GM19193 (cell line): ENCODE measurements around the gene AKNA.

Source experiments
- POLR2A ChIP-seq: IDR thresholded peaks from 4 replicates; pipeline ENCODE4 v1.6.1; 2011; ENCODE audit not compliant: insufficient read depth, insufficient read length; ENCODE audit errors: extremely low read depth

The AKNA gene

DNA sequence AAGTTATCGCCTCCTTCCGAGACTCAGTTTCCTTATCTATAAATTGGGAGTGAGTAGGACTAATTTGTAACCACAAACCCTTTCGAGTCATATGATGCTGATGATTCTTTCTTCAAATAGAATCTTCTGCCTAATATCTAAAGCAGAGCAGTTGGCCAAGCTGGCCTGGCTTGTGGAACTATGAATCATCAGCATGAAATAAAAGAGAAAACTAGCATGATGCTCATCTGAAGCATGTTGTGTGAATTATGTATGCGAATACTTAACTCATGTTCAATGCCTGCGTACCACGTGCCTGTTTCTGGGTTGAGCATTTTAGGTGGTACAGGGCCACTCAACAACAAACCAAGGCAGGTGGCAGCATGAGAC, 79.9 kb downstream of the AKNA start:
- no peak for TF ChIP-seq POLR2A

DNA sequence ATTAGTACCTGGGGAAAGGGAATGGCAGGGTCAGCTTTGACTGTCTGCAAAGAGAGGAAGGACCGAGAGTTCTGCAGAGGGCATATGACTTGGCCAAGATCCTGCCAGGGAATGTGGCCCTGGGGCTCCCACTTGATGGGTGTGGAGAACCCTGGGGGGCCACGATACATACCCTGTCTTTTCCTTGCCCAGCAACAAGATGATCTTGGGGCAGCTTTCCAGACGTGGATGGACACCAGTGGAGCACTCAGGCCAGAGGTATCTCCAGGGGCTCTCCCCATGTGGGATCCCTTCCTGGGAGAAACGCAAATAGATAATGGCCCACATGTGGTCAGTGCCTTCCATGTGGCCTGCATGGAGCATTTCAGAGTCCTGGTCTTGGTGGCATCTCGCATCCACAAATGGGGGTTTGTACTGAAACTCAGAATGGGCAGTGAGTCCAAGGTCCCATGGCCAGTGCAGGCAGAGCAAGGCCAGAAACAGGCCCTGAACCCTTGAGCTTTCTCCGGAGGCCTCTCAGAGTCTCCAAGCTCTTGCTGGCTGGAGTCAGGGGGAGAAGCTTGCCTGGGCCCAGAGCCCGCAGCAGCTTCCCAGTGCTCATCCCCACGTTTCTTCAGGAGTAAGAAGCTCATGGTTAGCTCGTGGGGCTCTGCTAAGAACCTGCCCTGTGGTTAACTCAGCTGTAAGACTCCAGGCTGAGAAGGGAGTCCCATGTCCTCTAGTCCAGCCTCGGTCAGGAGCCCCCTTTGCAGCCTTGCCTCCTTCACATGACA, 83.2 kb downstream of the AKNA start:
- no peak for TF ChIP-seq POLR2A

DNA sequence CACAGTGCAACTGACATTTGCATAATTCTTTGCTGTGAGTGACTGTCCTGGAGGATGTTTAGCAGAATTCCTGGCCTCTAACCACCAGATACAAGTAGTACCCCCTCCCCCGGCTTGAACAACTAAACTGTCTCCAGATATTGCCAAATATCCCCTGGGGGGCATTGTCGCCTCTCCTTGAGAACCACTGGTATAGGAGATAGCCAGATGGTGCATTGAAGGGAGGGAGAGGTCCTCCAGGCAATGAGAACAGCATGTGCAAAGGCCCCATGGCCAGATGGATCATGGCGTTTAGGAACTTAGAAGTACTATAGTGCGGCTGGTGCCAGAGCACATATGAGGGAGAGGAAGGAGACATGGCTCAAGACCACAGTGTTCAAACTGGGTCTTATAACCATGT, 83.8 kb downstream of the AKNA start:
- no peak for TF ChIP-seq POLR2A

DNA sequence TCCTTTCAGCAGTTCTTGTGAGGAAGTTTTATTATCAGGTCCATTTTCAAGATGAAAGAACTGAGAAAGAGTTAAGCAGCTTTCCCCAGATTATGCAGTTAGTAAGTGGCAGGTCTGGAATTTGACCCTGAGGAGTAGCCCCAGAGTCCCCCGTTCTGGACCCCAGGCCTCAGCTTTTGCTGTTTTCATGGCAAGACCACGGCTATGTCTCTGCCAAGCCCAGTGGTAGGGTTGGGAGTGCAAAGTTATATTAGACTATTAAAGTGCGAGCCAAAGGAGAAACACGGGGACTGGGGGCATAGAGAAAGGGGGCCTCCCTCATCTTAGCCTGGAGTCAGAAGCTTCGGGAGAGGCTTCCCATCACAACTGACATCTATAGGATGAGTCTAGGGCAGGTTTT, 84.2 kb downstream of the AKNA start:
- TF ChIP-seq POLR2A, result no peak

DNA sequence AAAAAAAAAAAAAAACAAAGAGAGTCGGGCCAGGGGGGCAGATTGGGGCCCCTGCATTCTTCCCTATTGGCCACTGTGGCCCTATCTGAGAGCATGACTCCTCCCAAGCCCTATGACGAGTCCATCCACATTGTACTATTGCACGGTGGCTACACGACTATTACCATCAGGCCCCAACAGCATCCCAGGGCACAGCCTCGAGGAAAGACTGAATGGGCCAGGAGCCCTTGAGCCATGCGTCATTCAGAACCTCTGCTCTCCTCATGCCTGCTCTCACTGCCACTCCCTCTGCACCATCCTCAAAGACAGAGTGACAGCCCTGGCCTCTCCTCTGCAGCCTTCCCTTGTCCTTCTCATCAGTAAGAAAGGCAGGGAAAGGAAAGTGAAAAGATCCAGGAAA, 85.1 kb downstream of the AKNA start:
- TF ChIP-seq POLR2A, result no peak

DNA sequence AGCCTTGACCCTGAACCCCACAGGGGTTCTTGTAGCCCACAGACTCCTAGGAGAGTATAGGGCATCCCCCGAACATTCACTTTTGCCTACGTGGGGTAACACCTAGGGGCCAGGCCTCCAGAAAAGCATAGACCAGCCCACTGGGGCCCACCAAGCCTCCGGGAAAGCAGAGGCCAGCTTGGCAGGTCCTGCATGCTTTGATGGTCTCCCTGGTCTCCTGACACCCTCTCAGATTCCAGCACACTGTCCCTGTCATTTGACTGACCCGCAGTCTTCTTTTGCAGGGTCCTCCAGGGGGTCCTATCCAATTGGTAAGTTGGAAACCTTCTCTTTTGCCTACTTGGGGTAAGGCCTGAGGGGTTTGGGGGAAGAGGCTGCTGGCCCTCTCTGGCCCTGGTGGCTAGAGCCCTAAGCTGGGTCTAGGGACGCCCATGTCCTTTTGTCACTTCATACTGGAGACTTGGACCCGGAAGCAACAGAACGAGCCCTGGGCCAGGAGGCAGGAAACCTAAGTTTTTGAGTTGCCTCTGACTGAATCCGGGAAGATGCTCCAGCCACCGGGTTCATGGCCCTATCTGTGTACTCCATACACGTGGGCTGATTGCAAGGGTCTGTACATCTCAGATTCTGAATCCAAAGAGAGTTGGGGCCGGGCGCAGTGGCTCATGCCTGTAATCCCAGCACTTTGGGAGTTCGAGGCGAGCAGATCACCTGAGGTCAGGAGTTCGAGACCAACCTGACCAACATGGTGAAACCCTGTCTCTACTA, 85.8 kb downstream of the AKNA start:
- TF ChIP-seq POLR2A, result no peak

DNA sequence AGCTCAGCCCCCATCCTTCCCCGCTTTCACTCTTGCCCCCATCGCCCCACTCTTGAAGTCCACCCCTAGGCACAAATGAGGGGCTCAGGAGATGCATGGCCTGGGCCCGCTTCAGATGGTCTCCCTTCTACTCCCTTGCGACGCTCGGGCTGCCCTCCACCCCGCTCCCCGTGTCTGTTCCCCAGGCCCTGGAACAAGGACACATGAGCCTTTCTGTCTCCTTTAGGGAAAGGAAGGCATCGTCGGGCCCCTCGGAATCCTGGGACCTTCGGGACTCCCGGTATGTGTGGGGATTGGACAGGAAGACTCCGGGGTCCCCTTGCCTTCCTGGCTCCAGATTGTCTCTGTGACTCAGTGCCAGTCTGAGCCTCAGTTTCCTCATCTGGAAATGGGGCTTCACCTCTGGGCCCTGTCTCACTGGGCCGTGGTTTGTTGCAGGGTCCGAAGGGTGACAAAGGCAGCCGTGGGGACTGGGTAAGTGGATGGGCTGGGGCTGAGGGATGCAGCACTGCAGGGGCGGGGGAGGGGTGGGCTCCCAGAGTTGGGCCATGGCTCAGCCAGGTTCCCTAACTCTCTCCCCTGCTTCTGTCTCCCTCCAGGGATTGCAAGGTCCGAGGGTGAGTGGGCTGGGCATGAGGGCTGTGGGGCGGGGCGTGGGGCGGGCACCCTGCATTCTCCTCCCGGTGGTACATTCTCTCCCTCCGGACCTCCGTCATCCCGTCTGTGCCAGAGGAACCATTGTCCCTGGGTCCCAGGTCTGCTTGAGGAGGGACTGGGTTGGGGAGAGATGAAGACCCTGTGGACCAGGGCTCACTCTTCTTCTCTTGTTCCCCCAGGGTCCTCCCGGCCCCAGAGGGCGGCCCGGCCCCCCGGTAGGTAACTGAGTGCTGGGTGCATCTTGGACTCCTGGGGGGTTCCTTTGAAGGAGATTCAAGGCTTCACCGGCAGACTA, 86.7 kb downstream of the AKNA start:
- TF ChIP-seq POLR2A, result no peak

DNA sequence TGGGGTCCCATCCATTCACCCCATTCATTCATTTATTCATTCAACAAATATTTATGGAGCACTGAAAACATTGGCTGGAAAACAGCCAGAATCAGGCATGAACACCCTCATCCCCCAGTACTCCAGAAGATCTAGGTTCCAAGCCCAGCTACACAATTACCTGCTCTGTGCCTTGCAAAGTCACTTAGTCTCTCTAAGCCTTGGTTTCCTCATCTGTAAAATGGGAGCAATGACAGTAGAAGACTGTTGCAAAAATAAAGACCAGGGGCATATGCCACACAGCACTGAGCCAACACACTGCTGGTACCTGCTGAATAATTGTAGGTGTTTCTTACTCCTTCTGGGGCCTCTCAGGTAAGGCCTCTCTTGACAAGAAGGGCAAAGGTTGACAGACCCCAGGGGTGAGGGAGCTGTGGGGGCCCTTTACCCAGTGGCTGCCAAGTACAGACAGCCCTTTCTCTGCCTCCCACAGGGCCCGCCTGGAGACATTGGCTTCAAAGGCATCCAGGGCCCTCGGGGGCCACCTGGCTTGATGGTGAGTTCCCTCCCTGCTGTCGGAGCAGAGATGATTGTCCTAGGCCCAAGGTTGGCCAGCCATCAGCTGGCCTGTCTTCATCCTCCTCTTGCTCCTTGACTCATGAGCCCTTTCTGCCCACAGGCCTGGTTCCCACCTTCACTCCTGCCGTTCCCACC, 87.5 kb downstream of the AKNA start:
- no peak for TF ChIP-seq POLR2A

DNA sequence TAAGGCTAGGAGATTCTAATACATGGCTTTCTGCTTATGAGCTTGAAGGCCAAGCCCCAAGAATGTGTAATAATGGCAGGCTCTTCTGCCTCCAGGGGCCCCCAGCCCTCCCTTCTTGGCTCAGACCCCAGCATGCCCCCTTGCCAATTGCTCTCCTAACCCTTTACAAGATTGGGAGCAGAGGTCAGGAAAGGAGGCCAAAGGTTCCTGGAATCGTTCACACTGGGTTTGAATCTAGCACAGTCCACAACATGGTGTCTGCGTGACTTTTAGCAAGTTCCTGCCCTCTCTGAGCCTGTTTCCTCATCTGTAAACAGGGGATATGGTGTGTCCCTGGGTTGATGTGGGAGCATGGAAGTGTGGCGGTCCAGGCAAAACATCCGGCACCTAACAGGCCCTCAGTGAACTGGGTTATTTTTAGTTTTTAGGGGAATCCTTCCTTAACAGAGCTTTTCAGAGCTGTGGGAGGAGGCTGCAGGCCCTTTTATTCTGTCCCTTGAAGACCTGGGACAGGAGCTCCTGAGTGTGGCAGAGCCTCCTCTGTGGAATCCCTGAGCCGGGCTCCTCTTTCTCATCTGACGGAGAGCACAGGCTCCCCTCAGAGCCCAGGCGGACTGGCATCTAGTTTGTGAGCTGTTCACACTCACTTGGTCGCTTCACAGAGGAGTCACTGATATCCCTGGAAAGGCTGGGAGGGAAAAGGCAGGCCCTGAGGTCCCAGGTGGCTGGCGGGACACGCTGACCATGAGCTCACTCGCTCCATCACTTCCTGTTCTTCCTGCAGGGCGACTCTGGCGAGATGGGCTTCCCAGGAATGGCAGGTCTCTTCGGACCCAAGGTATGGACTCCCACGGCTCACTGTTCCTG, 88.3 kb downstream of the AKNA start:
- no peak for TF ChIP-seq POLR2A

DNA sequence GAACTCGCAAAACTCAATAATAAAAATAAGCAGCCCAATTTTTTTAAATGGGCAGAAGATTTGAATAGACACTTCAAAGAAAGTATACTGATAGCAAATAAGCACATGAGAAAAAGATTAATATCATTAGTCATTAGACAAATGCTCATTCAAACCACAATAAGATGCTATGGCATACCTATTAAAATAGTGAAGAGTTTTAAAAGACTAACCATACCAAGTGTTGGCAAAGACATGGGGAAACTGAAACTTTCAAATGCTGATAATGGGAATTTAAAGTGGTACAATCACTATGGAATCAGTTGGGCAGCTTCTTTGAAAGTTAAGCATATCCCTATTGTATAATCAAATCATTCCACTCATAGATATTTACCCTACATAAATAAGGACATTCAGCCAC, 91.4 kb downstream of the AKNA start:
- TF ChIP-seq POLR2A, result no peak

DNA sequence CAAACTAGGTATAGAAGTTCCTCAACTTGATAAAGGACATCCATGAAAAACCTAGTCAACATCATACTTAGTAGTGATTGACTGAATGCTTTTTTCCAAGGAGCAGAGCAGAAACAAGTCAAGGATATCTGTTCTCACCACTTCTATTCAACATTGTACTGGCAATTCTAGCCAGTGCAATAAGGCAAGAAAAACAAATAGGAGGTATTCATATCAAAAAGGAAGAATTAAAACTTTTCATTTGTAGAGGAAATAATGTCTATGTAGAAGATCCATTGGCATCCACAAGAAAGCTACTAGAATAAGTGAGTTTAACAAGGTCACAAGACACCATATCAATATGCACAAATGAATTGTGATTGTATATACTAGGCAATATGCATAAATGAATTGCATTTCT, 93.1 kb downstream of the AKNA start:
- TF ChIP-seq POLR2A, result no peak

DNA sequence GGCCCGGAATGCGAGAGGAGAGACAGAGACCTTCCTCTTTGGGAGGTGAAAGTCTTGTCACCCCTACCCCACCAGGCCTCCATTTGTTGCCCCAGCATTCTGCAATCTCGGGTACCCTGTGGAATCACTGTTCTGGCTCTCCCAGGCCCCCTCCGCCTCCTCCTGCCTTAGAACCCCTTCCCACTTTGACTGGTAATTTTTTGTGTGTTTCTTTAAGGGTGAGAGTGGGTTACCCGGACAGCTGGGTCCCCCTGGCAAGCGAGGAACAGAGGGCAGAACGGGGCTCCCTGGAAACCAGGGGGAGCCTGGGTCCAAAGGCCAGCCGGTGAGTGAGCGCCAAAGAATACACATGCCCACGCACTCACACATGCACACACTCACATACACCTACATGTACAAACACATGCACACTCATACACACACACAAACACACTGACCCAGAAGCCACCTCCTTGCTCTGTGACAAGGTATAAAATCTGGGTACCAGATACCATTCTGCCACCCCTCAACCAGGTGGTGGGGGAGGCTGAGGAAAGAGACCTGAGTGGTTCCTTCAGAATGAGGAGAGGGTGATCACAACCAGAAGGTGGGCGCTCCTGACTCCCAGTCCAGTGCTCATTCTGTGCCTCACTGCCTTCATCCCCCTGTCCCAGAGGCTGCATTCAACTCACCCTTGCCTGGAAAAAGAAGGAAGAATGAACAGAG, 95.7 kb downstream of the AKNA start:
- no peak for TF ChIP-seq POLR2A

DNA sequence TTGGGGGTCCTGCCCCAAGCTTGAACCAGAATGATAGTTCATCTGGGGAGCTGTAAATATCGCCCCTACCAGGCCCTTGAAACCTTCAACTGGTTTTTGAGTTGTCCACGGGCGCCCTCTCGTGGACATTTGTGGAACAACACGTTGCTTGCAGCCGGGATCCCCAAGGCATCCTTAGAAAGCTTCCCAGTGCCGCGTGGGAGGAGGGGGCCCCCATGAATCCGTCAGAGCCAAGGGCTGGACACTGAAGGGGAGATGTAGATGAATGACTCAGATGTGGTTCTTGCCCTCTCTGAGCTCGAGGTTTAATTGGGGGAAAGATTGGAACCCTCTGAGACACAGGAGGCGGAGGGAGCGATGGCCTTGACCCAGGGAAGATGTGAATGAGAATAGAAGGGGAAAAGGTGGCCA, 96.7 kb downstream of the AKNA start:
- TF ChIP-seq POLR2A, result no peak
